GM19455 (cell line): ENCODE results near the gene IL20RA.
"Not testable (repeated sequence)": the region's sequence is repeated elsewhere in the genome, so short reads cannot be mapped to it uniquely, and the experiment has no call there.

Experiments
- ATAC-seq: cut with Tn5 transposase; IDR thresholded peaks from one replicate; pipeline ENCODE4 v1.9.1; 2021; ENCODE audit not compliant: unreplicated experiment

Gene IL20RA, protein sequence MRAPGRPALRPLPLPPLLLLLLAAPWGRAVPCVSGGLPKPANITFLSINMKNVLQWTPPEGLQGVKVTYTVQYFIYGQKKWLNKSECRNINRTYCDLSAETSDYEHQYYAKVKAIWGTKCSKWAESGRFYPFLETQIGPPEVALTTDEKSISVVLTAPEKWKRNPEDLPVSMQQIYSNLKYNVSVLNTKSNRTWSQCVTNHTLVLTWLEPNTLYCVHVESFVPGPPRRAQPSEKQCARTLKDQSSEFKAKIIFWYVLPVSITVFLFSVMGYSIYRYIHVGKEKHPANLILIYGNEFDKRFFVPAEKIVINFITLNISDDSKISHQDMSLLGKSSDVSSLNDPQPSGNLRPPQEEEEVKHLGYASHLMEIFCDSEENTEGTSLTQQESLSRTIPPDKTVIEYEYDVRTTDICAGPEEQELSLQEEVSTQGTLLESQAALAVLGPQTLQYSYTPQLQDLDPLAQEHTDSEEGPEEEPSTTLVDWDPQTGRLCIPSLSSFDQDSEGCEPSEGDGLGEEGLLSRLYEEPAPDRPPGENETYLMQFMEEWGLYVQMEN

DNA sequence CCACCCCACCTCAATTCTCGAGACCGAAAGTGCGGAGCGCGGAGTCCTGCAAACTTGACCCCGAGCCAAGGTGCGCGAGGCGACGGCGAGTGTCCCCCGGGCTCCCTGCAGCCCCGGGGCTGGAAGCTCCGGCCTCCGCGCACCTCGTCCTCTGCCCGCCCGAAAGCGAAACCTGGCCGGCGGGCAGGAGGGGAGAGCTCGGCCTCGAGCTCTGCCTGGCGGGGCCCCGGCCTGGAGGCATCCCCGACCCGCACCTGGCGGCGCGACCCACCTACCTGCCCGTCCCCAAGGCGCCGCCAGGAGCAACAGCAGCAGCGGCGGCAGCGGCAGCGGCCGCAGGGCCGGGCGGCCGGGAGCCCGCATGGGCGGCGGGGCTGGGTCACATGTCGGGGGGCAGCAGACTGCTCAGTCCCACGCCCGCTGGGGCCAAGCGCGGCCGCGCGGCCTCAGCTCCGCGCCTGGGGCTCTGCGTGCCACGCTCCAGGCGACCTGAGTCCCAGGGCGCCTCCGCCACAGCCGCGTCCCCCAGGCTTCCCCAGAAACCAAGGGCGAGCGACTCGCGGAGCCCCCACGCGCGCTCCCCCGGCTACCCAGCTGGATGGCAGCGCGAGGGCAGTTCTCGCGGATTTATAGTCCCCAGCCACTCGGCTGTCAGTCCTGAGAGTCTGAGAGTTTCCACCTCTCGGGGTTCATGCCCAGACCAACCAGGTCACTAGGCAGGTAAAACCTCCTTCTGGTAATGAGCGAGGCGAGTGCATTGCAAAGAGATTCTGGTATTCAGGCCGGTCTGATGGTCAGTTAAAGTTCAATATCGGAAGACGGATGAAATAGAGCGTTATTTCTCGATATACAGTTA, at the start of gene IL20RA:
IL20RA (minus strand) TSS at position 600 of the 856 bp plus-strand sequence; CDS start at position 363, 237 bp downstream.
- ATAC-seq = no peak

DNA sequence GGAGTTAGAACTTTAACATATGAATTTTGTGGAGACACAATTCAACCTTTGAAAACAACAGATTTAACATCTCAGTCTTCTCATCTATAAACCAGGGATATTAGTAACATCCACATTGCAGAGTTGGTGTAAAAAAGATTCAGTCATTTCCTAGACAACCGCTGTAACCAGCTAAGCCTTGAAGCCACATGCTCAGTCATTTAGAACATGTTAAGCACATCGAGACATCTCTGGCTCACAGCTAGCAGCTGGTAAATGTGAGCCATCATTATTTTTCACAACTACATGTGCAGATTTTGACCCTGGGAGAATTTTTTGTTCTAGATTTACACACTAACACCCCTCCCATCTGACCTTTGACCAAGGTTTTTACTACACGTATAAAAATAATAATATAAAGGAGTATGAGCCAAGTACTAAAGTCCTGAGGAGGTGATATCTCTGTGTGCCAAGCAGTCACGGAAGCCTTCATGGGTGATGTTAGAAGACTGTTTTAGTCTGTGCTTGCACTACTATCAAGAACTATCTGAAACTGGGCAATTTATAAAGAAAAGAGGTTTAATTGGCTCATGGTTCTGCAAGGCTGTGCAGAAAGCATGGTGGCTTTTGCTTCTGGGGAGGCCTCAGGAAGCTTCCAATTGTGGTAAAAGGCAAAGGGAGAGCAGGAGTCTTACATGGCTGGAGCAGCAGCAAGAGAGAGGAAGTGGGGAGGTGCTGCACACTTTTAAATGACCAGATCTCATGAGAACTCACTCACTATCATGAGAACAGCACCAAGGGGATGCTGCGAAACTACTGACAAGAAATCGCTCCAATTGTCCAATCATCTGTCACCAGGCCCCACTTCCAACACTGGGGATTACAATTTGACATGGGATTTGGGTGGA, 48.7 kb upstream of the IL20RA start:
- ATAC-seq = no peak

DNA sequence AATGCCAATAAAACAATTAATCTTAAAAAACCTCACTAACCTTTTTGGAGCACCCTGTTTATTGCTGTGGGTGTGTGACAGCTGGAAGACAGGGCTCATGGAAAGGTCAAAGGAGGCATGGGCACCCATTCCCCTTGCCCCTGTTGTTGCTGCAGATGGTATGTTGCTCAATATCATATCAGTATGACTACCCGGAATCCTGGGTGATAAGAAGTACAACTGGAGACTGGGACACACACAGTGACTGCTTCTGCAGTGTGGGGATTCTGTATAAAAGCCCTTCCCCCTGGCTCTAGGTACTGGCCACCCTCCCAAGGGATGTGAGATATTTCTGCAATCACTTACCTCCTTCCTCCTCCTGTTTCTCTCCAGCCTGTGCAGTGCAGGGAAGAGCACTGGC, 47.3 kb upstream of the IL20RA start:
- no peak for ATAC-seq

DNA sequence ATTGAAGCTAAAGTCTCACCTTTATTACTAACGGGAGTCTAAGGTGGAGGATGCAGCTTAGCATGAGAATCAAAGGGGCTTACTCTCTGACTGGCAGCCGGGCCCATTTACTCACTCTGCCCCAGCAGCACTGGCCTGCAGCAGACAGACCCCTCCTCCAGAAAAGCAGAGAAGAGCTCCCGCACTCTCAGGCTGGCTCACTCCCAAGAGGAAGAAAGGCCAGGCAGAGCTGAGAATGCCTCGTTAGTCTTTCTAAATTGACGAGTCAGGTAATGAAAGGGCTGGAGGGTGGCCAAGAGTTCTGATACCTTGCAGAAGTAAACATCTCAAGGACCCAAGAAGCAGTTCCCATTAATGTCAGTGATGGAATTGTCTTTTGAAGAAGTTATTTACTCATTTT, 44.5 kb upstream of the IL20RA start:
- ATAC-seq = no peak

DNA sequence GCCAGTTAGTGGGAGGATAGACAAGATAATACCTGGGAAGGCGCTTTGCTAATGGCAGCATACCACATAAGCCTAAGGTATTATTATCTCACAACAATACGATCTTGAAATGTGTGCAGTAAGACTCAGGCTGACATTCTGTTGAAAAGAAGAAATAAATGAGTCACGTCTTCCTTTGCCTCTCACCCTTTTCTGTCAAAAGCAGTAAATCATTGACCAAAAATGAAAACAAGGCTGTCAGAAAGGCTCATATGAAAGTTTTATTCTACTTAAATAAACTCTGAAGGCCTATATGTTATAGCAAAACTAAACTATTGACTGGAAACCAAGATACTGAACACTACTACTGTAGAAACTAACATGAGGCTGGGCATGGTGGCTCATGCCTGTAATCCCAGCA, 43.1 kb upstream of the IL20RA start:
- no peak for ATAC-seq

DNA sequence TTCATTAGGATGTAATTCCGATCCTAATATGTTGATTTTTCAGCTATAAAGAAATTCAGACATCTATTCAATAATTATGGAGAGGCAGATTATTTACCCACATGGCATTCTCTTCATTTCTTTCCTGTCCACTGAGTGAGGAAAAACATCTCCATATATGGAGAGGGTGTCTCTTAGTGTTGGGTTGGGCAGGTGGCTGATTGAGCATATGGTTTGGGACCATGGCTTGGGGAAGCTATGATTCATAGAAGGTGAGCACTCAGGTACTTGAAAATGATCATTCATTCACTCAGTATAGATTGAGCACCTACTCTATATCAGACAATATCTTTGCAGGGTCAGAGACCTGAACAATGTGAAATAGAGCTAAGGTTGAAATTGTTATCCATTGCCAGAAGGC, 41.3 kb upstream of the IL20RA start:
- no peak for ATAC-seq

DNA sequence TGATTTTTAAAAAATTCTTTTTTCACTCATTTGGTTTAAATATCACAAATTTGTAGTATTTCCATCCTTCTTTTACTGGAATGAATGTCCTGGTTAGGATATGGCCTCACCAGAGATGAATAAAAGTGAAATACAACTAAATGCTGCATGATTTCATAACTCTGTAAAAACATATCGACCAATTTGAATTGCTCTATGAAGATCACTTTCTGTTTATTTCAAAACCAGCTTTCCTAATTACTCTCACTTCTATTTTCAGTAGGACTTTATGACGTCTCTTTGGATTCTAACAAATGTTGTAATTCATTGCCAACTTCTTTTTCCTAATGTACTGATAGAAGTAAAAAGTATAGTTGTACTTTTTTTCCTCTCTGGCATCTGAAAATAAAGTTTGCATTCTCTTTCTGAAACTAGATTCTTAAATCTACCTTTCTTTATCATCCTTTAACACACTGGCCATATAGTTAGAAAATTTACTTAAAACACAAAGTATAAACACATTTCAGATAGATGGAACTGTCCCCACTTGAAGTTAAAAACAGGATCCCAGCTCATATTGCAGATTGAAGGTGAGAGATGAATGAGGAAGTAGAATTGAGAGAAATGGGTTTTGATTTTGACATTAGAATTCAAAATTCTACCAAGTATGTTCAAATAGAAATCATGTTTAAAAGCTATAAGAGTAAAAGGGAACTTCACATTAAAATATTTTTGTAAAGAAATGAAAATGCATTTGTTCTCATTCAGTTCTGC, 40.3 kb upstream of the IL20RA start:
- ATAC-seq = no peak

DNA sequence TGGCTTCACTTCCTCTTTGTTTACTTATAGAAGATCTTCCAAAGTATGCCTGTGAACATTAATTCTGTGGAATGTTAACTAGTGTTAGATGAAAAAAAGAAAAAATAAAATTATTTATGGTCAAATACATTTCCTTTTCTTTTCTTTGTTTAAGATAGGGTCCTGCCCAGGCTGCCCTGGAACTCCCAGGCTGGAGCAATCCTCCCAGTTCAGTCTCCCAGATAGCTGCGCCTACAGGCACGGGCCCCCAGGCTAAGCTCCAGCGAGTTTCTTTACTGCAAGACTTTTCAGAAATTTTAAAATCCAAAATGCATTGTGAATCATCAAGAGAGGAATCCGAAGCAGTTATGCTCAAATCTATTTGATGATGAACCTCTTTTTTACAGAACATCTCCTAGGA, 39.3 kb upstream of the IL20RA start:
- ATAC-seq = no peak

DNA sequence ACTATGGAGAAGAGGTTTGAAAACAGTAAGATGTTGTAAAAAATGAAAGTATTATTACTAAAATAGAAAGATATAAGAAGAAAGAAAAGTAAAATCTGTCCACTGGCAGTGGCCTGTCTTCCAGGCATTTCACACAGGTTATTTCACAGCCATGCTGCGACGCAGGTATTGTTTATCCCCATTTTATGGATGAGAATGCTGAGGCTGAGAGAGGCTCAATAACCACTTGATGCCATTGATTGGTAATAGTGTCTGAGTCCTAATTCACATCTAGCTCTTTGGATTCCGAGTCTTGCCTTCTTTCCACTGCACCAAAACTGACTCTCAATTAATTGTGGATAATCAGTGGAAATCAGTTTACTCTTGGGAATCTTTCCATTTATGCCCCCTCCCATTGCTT, 37.2 kb upstream of the IL20RA start:
- no peak for ATAC-seq

DNA sequence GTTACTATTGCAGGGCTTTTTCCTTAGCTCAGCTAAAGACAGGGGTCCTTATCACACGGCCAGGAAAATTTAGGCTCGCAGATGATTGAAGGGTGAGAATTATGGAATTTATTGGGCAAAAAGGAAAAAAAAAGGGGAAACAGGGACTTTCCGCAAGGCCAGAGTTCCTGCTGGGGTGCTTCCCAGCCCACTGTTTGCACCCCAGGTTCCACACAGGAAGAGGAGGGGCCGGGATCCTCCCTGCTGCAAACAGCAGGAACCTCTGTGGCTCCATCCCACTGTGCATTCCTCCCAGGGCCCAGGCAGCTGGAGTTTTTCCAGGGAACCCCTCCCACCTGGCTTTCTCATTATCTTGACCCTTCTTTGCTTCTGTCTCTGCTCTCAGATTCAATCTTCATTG, 35.9 kb upstream of the IL20RA start:
- ATAC-seq = no peak

DNA sequence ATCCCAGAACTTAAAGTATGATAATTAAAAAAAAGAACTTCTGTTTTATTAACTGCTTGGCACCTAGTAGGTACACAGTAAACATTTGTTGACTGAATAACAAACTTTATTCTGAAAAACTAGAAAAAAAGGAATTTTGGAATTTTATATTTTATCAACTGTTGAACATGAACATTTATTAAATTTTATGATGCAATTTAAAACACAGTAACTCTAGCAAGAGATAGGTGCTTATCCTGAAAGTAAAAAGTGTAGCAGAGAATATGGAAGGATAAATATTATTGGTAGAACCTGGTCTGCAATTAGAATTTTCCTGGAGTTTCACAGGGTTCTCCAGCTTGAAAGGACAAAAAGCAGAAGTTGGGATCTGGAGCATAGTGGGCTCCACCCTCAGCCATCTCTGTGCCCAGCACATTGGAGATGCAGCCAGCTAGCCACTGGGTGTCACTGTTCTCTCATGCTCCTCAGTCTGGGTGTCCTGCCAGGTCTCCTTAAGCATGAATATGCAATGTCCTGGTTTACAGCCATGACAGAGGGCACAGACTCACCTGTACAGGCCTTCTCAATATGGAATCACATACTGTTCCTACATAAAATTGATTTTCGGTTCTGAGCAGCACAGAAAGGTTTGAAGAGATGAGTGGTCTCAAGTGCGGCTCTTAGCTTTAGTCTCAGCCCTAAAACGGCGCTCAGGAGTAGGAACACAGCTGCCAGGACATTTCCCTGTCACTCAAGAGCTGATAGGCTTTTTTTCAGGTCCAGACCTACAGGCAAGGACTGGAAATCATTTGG, 31.7 kb upstream of the IL20RA start:
- ATAC-seq = peak; percentile 100

DNA sequence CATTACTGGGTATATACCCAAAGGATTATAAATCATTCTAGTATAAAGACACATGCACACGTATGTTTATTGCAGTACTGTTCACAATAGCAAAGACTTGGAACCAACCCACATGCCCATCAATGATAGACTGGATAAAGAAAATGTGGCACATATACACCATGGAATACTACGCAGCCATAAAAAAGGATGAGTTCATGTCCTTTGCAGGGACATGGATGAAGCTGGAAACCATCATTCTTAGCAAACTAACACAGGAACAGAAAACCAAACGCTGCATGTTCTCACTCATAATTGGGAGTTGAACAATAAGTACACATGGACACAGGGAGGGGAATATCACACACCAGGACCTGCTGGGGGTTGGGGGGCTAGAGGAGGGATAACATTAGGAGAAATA, 31.0 kb upstream of the IL20RA start:
- ATAC-seq = not testable (repeated sequence)

DNA sequence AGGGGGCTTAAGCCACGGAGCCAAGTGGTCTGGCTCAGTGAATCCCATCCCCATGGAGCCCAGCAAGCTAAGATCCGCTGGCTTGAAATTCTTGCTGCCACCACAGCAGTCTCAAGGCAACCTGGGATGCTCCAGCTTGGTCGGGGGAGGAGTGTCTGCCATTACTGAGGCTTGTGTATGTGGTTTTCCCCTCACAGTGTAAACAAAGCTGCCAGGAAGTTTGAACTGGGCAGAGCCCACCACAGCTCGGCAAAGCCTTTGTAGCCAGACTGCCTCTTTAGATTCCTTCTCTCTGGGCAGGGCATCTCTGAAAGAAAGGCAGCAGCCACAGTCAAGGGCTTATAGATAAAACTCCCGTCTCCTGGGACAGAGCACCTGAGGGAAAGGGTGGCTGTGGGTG, 25.5 kb upstream of the IL20RA start:
- ATAC-seq = no peak

DNA sequence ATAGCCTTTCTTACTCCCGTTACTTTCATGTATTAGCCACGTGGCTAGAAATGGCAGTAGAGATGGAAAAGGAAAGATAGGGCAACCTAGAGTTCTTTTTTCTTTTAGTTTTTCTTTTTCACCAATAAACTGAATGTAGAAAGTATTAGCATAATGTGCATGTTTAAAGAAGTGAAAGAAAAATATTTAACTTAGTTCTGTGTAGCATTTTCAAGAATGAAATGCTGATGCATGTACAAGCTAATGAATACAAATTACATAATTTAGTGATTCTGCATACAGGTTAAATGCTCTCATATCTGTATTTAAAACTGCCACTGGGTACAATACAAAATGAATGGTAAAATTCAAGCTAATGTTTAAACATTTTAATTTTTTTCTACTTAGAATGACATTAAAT, 22.6 kb upstream of the IL20RA start:
- ATAC-seq = no peak

DNA sequence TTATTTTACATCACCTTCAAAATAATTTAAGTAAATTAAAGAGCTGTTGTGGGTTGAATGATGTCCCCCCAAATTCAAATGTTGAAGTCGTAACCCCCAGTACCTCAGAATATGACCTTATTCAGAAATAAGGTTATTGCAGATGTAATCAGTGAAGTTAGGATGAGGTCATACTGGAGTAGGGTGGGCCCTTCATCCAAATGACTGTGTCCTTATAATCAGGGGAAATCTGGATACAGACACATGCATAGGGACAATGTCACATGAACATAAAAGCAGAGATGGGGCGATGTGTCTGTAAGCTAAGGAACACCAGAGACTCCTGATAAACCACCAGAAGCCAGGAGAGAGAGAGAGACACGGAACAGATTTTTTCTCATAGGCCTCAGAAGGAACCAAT, 13.3 kb upstream of the IL20RA start:
- ATAC-seq = no peak

DNA sequence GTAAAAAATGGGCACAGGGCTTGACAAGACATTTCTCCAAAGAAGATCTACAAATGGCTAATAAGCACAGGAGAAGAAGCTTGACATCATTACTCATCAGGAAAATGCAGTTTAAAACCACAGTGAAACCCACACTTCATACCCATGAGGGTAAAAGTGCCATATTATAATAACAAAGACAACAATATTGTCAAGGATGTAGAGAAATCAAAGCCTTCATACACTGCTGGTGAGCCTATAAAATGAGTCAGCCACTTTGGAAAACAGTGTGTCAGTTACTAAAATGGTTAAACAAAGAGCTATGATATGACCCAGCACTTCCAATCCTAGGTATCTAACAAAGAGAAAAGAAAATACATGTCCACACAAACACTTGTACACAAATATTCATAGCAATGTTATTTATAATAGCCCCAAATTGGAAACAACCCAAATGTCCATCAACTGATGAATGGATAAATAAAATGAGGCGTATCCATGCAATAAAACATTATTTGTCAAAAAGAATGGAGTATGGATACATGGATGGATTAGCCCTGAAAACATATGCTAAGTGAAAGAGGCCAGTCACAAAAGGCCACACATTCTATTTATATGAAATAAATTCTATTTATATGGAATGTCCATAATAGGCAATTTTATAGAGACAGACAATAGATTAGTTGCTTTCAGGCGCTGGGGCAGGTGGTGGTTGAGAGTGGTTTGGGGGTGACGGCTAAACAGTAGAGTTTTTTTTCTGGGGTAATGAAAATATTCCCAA, 11.5 kb upstream of the IL20RA start:
- no peak for ATAC-seq

DNA sequence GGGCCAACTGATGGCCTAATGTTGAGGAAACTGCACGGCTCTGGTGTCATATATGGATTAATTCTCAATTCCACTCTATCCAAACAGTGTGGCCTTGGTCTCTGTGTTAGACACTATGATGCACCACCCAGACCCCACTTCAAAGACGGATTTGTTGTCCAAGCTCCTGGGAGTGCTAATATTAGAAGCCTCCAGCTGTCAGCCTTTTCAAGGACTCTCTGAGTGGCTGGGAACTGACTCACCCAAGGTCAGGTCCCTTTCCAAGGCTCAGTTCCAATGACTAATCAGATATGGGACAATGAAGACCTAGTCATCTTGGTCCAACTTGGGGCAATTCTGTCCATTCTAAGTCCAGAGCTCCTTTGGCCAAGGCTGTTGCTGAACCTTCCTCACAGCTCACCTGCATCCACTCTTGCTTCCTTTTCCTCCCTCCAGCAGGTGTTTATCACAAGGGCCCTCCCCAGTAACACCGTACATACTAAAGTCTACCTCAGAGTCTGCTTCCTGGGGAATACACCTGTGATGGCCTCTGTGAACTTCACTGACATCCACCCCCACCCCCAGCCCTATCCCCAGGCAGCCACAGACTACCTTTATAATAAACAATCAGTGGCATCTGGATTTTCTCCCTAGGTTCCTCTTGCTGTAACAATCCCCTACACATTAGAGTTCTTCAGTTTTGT, 7.2 kb upstream of the IL20RA start:
- no peak for ATAC-seq

DNA sequence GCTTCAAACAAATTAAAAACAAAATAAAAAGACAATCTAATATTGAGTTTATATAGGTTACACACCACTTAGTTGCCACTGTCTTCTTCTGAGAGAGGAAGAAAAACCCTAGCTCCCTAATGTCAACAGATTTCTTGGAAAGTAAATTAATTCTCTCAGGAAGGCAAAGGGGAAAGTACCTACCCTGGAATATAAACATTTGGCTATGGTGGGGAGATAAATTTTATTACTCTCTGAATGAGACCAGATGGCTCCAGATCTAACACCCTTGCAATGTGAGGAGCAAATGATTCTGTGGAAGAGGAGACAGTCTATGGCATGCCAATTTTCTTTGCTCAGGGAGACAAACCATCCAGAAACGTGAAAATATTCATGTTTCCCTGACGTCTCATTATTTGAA, 4.3 kb upstream of the IL20RA start:
- no peak for ATAC-seq
